ENCODE results near the gene HABP4. TPM values are rescaled to one million over a fixed set of nuclear protein-coding genes. Genes with fewer than 3 reads are reported as not detected.
A peak's percentile ranks its signal among the peaks of the same experiment; 100 is the strongest.

HABP4 gene
- total and polyA plus RNA-seq, 9 of the 15 experiments (the other 6 are each of a cell fraction or from before 2014, with no cell fraction given), result 0.38 to 2.4 (median 1.9) TPM

GRCh38 chr9:96418920-96419690 lies 30.9 kb upstream of the HABP4 start:
- peaks cover 49% of the 10 kb centered on the region for H3K79me2 ChIP-seq (ENCODE audit: control insufficient read depth, insufficient read depth, low read length)
- intact Hi-C loops (cut with micrococcal nuclease), result loop anchor here (5.0 to 10.0 kb wide), 2 partner anchors 77 to 94 kb away; no protein-coding TSS in a partner anchor
- peak overlapping the region; percentile 81 for H3K4me2 ChIP-seq (ENCODE audit: insufficient read depth, low read length)
- peaks cover 23 to 27% of the 10 kb centered on the region in 2 experiments; a peak in 4 of 5 replicates for H3K4me1 ChIP-seq (replicated peaks in 1 of 2; ENCODE audit: control insufficient read depth in 2 of 2, insufficient read depth in 2 of 2, low read length in 2 of 2)
- FAIRE-seq (peak; percentile 71), DNase-seq (ENCODE audit: extremely low read depth in 1 of 4, low spot score in 3 of 4) (peak; percentile 71 to 90 (median 82)), ATAC-seq (peak; percentile 84)
- no TSS peak for BruUV-seq (replicated peaks)
- H2AFZ ChIP-seq (ENCODE audit: low read depth, low read length), result peak overlapping the region; percentile 73
- CTCF ChIA-PET (ENCODE audit: low intra/inter-chr PET ratio), result no interaction called here
- H4K20me1 ChIP-seq (replicated peaks; ENCODE audit: control insufficient read depth, insufficient read depth, low read length), result peaks cover 11% of the 10 kb centered on the region; the same call in 1 of the 2 replicates
- H3K9ac ChIP-seq (ENCODE audit: insufficient read depth in 1 of 2, low read depth in 2 of 2, low read length in 2 of 2), result peak overlapping the region; percentile 78 to 97
- 0% methylated on average over 36 of the region's 58 CpGs for WGBS (ENCODE audit: insufficient coverage, low coverage, missing lambda C conversion rate)
- H3K9me3 ChIP-seq (replicated peaks; ENCODE audit: control insufficient read depth, insufficient read depth, low read depth, low read length), result no peaks in the 10 kb centered on the region
- peak overlapping the region; percentile 100 for H3K27ac ChIP-seq (ENCODE audit: extremely low read depth, low read depth, low read length)
- H3K27me3 ChIP-seq (ENCODE audit: control insufficient read depth in 2 of 2, insufficient read depth in 2 of 2, low read length in 2 of 2), result no peaks in the 10 kb centered on the region
- POLR2A ChIA-PET, result interaction anchor here (0.7 to 1.0 kb wide), 3 partner anchors 10 to 90 kb away, joined by 3 read pairs; no protein-coding TSS in a partner anchor
- in situ Hi-C loops (cut with MboI), result no loop called here
- no peaks in the 10 kb centered on the region for H3K9me1 ChIP-seq (ENCODE audit: control insufficient read depth, insufficient read depth, low read length)
- peaks cover 11% of the 10 kb centered on the region; the same call in 2 of the 3 replicates for H3K36me3 ChIP-seq (ENCODE audit: control insufficient read depth, insufficient read depth, low read length)
- H3K4me3 ChIP-seq, result peak overlapping the region; percentile 95
- TF ChIP-seq NFIX (CRISPR knock-in tag; IDR thresholded peaks at IDR 0.05; ENCODE audit: low read depth) (no peak), FOXP4 (CRISPR knock-in tag; IDR thresholded peaks at IDR 0.05; ENCODE audit: borderline replicate concordance) (no peak), ZNF589 (CRISPR knock-in tag; IDR thresholded peaks at IDR 0.05; ENCODE audit: low read depth) (no peak), SRSF1 (IDR thresholded peaks at IDR 0.05; ENCODE audit: low read depth, low read length) (no peak), ZBTB33 (CRISPR knock-in tag; IDR thresholded peaks at IDR 0.05) (peak; percentile 60), GTF2F1 (IDR thresholded peaks at IDR 0.05; ENCODE audit: low read depth, low read length) (no peak), IRF2 (CRISPR knock-in tag; IDR thresholded peaks at IDR 0.05) (no peak), KLF16 (IDR thresholded peaks at IDR 0.05) (no peak; the same call in 1 of the 2 replicates), BCOR (IDR thresholded peaks at IDR 0.05) (peak; percentile 65), MXI1 (IDR thresholded peaks at IDR 0.05; ENCODE audit: low read depth, low read length) (0 out of 2 replicates have a peak, but pooled peaks have one; percentile 3), HIVEP1 (CRISPR knock-in tag; IDR thresholded peaks at IDR 0.05) (no peak), ZNF311 (CRISPR knock-in tag; IDR thresholded peaks at IDR 0.05) (no peak), LCOR (CRISPR knock-in tag; IDR thresholded peaks at IDR 0.05) (no peak), E2F1 (CRISPR knock-in tag; IDR thresholded peaks at IDR 0.05) (0 out of 2 replicates have a peak, but pooled peaks have one; percentile 38), FOSL1 (tag; conservative IDR thresholded peaks at IDR 0.05) (no peak), MBD2 (IDR thresholded peaks at IDR 0.05; ENCODE audit: borderline replicate concordance, low read depth) (no peak; the same call in none of the 2 replicates)
